NK-92 (cell line): Measurements from ENCODE around the gene PCDHA12.
"Not testable (repeated sequence)": the region's sequence is repeated elsewhere in the genome, so short reads cannot be mapped to it uniquely, and the experiment has no call there.

Source experiments
- DNase-seq: peaks from one replicate; lab custom pipeline; 2025; ENCODE audit not compliant: unreplicated experiment; lab: John Stamatoyannopoulos, UW

Gene PCDHA12

DNA sequence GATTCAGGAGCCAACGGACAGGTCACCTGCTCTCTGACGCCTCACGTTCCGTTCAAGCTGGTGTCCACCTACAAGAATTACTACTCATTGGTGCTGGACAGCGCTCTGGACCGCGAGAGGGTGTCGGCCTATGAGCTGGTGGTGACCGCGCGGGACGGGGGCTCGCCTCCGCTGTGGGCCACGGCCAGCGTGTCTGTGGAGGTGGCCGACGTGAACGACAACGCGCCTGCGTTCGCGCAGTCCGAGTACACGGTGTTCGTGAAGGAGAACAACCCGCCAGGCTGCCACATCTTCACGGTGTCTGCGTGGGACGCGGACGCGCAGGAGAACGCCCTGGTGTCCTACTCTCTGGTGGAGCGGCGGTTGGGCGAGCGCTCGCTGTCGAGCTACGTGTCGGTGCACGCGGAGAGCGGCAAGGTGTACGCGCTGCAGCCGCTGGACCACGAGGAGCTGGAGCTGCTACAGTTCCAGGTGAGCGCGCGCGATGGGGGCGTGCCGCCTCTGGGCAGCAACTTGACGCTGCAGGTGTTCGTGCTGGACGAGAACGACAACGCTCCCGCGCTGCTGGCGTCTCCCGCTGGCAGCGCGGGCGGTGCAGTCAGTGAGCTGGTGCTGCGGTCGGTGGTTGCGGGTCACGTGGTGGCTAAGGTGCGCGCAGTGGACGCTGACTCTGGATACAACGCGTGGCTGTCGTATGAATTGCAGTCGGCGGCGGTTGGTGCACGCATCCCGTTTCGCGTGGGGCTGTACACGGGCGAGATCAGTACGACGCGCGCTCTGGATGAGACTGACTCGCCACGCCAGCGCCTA is 17.7 kb upstream of the PCDHA12 start:
- DNase-seq, result no peak

DNA sequence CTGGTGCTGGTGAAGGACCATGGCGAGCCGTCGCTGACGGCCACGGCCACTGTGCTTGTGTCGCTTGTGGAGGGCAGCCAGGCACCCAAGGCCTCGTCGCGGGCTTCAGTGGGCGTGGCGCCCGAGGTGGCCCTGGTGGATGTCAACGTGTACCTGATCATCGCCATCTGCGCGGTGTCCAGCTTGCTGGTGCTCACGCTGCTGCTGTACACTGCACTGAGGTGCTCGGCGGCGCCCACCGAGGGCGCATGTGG is 17.2 kb upstream of the PCDHA12 start:
- DNase-seq, result no peak

DNA sequence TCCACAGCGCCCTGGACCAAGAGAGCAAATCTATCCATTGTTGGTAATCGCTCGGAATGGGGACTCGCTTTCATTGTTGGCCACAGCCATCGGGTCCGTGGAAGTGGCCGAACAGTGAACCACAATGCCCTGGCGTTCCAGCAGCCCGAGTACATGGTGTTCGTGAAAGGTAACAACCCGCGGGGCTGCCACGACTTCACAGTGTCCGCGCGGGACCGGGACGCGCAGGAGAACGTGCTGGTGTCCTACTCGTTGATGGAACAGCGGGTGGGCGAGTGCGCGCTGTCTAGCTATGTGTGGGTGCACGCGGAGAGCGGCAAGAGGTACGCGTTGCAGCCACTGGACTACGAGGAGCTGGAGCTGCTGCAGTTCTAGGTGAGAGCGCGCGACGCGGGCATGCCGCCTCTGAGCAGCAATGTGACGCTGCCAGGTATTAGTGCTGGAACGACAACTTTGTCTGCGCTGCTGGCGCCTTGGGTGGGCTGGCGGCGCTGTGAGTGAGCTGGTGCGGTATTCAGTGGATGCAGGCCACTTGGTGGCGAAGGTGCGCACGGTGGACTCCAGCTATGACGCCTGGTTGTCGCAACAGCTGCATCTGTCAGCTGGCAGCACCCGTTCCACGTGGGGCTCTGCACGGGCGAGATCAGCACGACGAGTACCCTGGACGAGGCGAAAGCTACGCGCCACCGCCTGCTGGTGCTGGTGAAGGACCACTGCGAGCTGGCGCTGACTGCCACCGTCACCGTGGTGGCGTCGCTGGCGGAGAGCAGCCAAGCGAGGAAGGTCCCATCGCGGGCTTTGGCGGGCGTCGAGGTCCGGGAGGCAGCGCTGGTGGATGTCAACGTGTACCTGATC is 12.4 kb upstream of the PCDHA12 start:
- no peak for DNase-seq

DNA sequence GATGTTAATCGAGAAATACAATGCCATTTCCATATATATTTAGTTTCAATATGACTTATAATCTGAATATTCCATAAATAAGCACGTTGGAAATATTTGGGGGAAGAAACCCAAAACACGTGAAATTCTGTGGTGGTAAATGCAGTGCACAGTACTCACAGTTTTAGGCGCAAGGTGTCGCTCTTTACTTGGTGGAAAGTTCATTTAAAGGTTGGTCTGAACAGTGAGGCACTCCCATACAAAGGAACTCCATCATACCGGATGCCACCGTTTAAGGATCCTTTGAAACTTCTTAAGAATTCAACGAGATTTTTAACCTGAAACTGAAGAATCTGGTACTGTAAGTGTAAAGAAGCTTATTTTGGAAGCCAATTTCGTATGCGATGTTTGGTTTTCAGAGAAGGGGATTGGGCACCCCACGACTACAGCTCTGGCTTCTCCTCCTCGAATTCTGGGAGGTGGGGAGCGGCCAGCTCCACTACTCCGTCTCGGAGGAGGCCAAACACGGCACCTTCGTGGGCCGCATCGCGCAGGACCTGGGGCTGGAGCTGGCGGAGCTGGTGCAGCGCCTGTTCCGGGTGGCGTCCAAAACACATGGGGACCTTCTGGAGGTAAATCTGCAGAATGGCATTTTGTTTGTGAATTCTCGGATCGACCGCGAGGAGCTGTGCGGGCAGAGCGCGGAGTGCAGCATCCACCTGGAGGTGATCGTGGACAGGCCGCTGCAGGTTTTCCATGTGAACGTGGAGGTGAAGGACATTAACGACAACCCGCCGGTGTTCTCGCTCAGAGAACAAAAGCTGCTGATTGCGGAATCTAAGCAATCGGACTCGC is 6.2 kb upstream of the PCDHA12 start, which contains the start of gene PCDHA11:
Gene PCDHA11, plus strand, starts transcription at position 237 of the 834 bp plus-strand sequence. Its CDS starts 147 bp downstream, at position 384.
- DNase-seq, result no peak

DNA sequence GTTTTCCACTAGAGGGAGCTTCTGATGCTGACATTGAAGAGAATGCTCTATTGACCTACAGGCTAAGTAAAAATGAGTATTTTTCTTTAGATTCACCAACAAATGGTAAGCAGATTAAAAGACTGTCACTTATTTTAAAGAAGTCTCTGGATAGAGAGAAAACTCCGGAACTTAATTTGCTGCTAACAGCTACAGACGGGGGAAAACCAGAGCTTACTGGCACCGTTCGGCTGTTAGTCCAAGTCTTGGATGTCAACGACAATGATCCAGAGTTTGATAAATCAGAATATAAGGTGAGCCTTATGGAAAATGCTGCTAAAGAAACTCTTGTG is 5.6 kb upstream of the PCDHA12 start:
- DNase-seq, result no peak

DNA sequence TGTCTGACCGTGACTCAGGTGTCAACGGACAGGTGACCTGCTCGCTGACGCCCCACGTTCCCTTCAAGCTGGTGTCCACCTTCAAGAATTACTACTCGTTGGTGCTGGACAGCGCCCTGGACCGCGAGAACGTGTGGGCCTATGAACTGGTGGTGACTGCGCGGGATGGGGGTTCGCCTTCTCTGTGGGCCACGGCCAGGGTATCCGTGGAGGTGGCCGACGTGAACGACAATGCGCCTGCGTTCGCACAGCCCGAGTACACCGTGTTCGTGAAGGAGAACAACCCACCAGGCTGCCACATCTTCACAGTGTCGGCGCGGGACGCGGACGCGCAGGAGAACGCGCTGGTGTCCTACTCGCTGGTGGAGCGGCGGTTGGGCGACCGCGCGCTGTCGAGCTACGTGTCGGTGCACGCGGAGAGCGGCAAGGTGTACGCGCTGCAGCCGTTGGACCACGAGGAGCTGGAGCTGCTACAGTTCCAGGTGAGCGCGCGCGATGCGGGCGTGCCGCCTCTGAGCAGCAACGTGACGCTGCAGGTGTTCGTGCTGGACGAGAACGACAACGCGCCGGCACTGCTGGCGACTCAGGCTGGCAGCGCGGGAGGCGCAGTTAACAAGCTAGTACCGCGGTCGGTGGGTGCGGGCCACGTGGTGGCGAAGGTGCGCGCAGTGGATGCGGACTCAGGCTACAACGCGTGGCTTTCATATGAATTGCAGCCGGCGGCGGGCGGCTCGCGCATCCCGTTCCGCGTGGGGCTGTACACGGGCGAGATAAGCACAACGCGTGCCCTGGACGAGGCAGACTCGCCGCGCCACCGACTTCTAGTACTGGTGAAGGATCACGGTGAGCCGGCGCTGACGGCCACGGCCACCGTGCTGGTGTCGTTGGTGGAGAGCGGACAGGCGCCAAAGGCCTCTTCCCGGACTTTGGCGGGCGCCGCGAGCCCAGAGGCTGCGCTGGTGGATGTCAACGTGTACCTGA is 4.6 kb upstream of the PCDHA12 start:
- no peak for DNase-seq

DNA sequence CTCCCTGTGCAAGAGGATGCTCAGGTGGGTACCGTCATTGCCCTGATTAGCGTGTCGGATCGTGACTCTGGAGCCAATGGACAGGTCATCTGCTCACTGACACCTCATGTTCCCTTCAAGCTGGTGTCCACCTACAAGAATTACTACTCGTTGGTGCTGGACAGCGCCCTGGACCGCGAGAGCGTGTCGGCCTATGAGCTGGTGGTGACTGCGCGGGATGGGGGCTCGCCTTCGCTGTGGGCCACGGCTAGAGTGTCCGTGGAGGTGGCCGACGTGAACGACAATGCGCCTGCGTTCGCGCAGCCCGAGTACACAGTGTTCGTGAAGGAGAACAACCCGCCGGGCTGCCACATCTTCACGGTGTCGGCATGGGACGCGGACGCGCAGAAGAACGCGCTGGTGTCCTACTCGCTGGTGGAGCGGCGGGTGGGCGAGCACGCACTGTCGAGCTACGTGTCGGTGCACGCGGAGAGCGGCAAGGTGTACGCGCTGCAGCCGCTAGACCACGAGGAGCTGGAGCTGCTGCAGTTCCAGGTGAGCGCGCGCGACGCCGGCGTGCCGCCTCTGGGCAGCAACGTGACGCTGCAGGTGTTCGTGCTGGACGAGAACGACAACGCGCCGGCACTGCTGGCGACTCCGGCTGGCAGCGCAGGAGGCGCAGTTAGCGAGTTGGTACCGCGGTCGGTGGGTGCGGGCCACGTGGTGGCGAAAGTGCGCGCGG is 1.6 kb downstream of the PCDHA12 start:
- not testable (repeated sequence) for DNase-seq

DNA sequence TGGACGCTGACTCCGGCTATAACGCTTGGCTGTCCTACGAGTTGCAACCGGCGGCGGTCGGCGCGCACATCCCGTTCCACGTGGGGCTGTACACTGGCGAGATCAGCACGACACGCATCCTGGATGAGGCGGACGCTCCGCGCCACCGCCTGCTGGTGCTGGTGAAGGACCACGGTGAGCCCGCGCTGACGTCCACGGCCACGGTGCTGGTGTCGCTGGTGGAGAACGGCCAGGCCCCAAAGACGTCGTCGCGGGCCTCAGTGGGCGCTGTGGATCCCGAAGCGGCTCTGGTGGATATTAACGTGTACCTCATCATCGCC is 2.1 kb downstream of the PCDHA12 start:
- DNase-seq, result no peak

DNA sequence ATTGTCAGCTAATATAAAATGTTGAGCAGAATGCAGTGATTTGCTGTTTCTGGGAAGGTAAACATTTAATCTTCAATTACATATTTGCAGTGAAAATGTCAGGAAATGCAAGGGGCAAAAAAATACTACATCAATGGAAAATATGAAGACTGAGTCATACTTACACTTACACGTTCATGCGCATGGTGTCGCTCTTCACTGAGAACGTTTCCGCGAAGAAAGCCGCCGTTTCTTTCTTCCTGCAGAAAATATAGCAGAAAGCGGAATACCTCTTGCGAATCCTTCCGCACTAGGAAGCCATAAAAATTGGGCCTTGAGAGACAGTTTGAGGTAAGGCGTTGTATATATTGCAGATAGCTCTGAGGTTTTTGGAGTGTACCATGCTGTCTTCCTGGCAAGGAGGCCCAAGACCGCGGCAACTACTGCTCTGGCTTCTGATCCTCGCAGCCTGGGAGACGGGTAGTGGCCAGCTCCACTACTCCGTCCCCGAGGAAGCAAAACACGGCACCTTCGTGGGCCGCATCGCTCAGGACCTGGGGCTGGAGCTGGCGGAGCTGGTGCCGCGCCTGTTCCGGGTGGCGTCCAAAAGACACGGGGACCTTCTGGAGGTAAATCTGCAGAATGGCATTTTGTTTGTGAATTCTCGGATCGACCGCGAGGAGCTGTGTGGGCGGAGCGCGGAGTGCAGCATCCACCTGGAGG is 6.9 kb downstream of the PCDHA12 start, which contains the start of gene PCDHA13:
Gene PCDHA13, plus strand, starts transcription at position 236 of the 702 bp plus-strand sequence. Its CDS starts 145 bp downstream, at position 381.
- no peak for DNase-seq

DNA sequence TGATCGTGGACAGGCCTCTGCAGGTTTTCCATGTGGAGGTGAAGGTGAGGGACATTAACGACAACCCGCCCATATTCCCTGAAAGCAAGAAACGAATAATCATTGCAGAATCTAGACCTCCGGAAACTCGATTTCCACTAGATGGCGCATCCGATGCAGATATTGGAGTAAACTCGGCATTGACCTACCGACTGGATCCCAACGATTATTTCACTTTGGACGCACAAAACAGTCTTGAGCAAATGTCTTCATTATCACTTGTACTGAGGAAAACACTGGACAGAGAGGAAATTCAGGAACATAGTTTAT is 7.4 kb downstream of the PCDHA12 start:
- no peak for DNase-seq

DNA sequence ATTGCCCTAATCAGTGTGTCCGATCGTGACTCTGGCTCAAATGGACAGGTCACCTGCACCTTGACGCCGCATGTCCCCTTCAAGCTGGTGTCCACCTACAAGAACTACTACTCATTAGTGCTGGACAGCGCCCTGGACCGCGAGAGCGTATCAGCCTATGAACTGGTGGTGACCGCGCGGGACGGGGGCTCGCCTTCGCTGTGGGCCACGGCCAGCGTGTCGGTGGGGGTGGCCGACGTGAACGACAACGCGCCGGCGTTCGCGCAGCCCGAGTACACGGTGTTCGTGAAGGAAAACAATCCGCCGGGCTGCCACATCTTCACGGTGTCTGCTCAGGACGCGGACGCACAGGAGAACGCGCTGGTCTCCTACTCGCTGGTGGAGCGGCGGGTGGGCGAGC is 8.3 kb downstream of the PCDHA12 start:
- DNase-seq, result no peak

DNA sequence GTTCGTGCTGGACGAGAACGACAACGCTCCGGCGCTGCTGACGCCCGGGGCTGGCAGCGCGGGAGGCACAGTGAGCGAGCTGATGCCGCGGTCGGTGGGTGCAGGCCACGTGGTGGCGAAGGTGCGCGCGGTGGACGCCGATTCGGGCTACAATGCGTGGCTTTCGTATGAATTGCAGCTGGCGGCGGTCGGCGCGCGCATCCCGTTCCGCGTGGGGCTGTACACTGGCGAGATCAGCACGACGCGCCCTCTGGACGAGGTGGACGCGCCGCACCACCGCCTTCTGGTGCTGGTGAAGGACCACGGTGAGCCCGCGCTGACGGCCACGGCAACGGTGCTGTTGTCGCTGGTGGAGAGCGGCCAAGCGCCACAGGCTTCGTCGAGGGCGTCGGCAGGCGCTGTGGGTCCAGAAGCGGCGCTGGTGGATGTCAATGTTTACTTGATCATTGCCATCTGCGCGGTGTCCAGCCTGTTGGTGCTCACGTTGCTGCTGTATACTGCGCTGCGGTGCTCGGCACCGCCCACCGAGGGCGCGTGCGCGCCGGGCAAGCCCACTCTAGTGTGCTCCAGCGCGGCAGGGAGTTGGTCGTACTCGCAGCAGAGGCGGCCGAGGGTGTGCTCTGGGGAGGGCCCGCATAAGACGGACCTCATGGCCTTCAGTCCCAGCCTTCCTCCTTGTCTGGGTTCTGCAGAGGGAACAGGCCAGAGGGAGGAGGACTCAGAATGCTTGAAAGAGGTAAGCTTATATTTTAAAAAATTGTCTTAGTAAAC is 9.0 kb downstream of the PCDHA12 start:
- DNase-seq, result no peak

DNA sequence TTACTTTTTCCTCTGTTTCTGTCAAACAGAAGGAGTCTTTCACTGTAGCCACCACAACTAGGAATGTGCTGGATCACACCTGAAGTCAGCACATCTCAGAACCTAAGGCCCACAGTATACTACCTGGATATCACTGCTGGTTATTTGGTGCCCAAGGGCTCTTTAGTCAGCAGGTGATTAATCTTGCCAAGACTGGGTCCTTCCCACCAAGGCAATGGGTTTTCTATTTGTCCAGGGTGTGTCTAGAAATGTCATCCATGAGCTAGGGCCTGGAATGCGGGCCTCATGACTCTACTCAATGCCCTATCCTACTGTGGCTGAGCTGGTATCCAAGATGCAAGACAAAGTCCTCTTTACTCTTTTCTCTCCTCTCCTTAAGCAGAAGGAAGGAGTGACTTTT is 41.2 kb downstream of the PCDHA12 start:
- no peak for DNase-seq

DNA sequence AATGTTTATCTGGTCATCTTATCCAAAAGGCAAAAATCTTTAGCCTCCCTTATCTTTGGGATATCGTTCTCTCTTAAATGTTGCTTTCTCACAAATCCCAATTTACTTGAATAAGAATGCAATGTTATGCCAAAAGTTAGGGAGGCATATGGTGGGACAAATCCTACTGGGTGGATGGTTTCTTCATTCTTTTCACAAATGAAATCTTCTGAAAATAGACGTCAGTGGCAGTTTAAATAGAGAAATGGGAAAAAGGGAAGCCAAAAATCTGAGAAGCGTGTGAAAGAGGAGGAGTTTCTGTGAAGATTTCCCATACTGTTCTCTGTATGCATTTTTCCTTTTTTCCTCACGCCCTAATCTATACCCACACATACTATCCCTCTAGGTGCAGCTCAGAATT is 48.5 kb downstream of the PCDHA12 start:
- DNase-seq, result no peak

DNA sequence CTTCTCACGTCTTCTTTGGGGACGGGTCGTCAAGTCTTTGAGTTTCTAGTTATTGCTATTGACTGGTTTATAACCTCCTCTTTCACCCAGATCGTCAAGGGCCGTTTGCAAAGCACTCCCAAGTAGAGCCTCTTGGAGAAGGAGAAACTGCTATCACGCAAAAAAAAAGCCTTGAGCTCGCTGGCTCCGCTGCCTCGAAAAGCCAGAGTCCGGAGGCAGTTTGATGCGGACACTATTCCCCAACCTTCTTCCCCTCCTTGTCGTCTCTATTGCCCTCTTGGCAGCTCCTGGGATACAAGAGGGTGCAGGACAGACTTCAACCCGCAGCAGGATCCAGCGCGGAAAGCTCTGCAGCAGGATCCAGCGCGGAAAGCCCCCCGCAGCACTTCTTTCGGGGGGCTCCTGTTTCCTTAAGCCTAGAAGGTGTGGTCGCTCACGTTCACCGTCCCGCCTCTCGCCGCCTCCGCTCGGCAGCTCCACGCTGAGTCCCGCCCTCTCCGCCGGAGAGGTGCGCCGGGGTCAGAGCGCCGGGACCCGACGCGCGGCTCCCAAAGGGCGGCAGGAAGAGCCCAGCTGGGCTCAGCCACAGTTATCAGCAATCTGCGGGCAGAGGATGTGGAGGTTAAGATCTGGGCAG is 50.8 kb downstream of the PCDHA12 start, which contains the start of gene PCDHAC1:
Gene PCDHAC1, plus strand, starts transcription at position 494 of the 637 bp plus-strand sequence. CDS start 594 bp downstream, outside the sequence.
- no peak for DNase-seq

DNA sequence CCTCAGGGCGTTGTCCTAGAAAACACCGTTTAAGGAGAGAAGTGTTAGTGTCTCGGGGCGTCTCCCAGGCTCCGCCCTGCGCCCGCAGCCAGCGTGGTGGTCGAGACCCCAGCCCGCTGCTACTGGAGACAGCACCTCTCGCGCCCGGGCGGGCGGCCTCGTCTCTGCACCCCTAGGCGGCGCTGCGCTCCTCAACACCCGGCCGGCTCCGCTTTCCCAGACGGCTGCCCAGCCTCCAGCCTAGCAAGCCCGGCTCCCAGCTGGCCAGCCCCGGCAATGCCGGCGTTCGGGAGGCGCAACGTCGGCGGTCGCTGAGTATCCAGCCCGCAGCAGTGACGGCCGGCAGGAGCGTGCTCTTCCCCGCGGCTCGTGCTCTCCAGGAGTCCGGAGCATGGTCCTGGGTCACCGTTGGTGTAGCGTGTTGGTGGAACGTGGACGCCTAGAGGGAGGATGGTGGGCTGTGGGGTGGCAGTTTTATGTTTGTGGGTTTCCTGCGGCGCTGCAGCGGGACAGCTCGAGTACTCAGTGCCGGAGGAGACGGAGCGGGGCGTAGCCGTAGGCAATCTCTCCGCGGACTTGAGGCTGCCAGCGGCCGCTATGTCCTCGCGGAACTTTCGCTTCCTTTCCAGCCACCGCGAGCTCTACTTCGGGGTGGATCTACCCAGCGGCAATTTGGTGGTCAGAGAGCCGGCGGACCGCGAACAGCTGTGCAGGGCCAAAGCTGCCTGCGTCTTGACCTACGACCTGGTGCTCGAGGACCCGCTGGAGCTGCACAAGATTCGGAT is 51.5 kb downstream of the PCDHA12 start:
- DNase-seq, result no peak

DNA sequence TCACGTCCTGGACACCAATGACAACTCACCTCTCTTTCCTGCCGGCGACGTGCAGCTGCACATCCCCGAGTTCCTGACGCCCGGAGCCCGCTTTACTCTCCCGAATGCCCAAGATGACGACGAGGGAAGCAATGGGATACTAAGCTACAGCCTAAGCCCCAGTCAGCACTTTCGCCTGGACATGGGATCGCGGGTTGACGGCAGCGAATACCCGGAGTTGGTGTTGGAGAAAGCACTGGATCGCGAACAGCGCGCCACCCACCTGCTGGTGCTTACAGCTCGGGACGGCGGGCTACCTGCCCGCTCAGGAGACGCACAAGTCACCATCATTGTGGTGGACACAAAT is 52.1 kb downstream of the PCDHA12 start:
- DNase-seq, result no peak
